HS-5 (cell line): ENCODE measurements around the gene KRTCAP2.
"Not testable (repeated sequence)": the region's sequence is repeated elsewhere in the genome, so short reads cannot be mapped to it uniquely, and the experiment has no call there.

Experiments used
- DNase-seq: peaks from one replicate; pipeline ENCODE4 v3.0.0-alpha.2; 2012; ENCODE audit warnings: low read depth

The KRTCAP2 gene

GRCh38 chr1:155172732-155173477 is at the start of gene KRTCAP2:
KRTCAP2 (minus strand) TSS chr1:155173304; CDS start chr1:155173224, 80 bp downstream.
- peak; percentile 86 for DNase-seq

GRCh38 chr1:155220211-155220965 is 47.3 kb upstream of the KRTCAP2 start:
- not testable (repeated sequence) for DNase-seq

DNA sequence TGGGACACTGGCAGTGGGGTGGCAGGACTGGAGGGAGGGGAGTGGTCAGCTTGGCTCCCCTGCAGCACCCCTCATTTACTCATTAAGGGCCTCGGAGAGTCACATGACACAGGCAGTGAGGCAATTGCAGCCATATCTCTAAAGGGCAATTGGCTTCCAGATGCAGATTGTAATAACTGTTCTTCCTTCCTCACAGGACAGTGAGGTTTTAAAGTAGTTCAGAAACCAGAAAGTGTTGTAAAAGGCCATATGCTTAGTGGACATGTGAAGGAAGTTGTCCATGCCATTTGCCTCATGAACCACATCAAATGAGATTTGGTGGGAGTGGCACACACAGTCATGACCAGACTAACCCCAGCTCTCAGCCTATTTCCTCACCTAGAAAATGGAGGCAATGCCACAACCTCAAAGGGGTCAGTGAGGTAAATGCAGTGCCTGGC is 46.5 kb upstream of the KRTCAP2 start:
- DNase-seq, result no peak

DNA sequence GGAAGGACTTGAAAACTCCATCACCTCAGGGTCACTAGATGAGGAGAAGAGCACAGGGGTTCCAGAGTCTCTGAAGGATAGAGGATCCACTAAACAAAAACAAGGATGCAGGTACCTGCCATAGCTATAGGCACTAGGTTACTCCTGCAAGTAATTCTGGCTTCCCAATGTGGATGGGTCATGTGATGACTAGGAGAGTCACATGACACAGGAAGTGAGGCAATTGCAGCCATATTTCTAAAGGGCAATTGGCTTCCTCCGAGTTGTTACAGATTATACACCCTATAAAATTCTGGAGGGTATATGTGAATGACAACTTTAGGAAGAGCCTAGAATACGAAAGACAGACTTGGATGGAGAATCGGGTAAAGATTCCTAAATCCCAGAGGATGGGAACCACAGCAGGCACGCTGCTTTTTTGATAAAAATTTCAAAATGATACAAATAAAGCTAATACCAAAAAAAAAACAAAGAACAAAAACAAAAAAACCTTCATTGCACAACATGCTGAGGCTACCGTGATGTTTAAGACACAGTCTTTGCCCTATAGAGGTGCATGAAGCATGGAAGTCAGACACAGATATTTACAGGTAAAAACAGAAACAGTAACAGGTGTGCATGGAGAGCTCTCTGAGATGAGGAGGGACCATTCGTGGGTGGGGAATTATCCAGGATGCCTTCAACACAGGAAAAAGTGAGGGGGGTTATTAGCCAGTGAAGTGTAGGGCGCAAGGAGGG is 45.9 kb upstream of the KRTCAP2 start:
- DNase-seq, result no peak

- not testable (repeated sequence) for DNase-seq
These were observed 41.6 kb upstream of the KRTCAP2 start for GRCh38 chr1:155214702-155215101.

DNA sequence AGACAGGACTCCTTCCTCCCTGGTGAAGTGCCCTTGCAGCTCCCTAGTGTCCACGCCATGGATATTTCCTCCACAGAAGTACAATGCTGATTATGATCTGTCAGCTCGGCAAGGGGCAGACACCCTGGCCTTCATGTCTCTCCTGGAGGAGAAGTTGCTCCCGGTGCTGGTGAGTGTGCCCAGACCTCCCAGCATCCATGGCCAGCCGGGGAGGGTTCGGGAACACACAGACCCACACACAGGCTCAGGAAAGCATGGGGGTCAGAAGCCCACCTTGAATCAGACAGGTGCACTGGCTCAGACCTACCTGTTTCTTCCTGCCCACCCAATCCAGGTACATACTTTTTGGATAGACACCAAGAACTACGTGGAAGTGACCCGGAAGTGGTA is 38.9 kb upstream of the KRTCAP2 start:
- not testable (repeated sequence) for DNase-seq

DNA sequence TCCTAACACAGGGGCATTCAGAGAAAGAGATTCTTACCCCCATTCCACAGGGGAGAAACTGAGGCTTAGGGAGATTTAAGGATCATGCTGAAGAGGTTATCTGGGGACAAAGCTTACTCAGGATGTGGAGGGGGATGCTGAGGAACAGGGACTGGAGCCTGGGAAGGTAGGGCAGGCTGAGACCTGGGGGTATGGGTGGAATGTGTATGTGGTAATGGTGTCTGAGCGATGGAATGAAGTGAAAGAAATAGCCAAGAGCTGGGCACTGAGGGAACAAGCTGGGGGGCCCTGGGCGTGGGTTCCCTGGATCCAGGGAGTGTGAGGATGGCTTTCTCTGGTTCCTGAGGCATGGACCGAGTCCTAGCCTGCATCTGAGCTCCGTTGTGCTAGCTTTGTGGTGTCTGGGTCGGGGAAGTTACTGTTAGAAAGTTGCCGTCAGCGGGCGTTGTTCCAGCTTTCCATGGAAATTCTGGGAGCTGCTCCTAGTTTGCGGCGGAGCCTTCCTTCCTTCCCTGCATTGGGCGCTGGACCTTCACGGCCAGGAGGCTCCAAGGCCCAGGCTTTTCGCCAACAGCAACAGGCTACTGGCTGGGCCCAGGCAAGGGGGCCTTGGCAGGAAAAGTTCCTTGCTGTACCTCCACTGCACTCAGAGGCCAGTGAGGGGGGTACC is 38.4 kb upstream of the KRTCAP2 start:
- not testable (repeated sequence) for DNase-seq

- DNase-seq, result no peak
These were observed 37.4 kb upstream of the KRTCAP2 start for GRCh38 chr1:155210314-155211104.

GRCh38 chr1:155209312-155209721 is 36.2 kb upstream of the KRTCAP2 start:
- no peak for DNase-seq

GRCh38 chr1:155208541-155209311 is 35.6 kb upstream of the KRTCAP2 start, which contains the start of gene MTX1:
MTX1 (plus strand) TSS chr1:155208695; CDS start chr1:155208805, 110 bp downstream.
- DNase-seq, result peak; percentile 43

DNA sequence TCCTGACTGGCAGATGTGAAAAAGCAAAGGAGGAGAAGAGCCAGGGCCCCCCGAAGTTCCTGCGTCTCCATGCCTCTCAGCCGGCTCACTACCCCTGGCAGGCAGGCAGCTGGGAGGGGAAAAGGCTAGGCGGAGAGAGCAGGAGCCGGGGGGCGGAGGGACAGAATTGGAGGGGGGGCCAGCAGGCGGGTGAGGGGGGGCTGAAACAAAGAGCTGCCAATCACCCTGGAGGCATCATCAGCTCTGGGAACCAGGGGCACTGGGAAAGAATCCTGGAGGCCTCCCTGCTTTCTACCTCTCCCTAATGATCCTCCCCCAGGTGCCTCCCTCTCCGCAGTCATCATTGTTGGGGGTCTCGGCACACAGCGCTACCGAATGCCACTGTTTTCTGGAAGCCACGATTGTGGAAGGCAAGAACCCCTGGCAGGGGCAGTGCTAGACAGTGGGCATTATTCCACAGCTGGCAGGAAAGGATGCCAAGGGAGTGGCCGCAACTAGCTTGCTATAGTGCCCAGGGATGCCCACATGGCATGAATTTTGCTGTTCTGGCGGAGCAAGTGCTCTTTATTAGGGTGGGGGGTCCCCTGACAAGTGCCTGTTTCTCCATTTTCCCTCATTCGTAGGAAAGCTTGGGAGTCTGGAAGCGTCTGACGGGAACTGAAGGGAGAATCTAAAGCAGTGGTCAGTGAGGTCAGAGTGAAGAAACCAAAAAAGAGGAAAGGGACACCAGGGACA is 34.9 kb upstream of the KRTCAP2 start, which contains the start of gene THBS3:
THBS3 (minus strand) TSS at position 92 of the 735 bp plus-strand sequence; CDS start at position 71, 21 bp downstream.
- DNase-seq, result no peak

GRCh38 chr1:155206891-155207805 is 34.0 kb upstream of the KRTCAP2 start:
- peak; percentile 65 for DNase-seq

DNA sequence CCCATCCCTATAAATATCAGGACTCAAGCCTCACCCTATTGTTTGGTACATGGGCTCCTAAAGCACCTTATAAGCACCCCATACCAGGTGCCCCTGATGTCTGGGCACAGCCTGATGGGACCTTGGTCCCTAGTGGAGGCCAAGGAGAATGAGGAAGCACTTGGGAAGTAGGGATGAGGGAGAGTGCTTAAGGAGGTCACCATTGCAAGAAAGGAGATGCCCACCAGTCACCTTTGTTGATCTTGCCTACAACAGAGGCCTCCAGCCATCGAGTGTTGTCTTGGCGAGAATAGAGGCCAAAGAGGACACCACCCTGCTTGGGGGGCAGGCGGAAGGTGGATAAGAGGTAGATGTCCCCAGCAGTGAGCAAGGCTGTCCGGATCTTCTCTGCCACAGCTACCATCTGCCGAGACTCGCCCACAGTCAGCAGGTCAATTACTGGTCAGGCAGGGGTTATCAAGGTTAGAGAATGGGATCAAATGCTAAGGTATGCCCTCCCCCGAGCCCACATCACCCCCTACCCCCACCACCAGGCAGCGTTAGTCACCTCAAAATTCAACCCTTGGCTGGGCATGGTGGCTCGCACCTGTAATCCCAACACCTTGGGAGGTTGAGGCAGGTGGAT is 33.0 kb upstream of the KRTCAP2 start:
- no peak for DNase-seq

DNA sequence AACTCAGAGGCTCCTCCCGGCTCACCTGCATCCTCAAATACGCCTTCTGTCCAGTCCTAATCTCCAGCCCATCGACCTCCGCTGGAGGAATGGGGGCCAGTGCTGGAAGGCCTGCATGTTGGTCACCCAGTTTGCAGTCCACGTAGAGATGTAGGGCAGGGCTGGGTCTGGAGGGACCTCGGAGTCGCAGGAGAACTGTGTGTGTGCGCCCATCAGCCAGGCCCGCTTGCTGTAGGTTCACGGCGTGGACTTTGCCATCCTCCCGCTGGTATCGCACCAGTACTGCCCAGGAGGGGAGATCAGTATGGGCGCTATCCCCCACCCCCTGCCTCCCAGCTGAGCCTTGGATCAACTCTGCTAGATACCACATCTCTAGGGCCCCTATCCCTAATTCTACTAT is 31.9 kb upstream of the KRTCAP2 start:
- DNase-seq, result no peak

DNA sequence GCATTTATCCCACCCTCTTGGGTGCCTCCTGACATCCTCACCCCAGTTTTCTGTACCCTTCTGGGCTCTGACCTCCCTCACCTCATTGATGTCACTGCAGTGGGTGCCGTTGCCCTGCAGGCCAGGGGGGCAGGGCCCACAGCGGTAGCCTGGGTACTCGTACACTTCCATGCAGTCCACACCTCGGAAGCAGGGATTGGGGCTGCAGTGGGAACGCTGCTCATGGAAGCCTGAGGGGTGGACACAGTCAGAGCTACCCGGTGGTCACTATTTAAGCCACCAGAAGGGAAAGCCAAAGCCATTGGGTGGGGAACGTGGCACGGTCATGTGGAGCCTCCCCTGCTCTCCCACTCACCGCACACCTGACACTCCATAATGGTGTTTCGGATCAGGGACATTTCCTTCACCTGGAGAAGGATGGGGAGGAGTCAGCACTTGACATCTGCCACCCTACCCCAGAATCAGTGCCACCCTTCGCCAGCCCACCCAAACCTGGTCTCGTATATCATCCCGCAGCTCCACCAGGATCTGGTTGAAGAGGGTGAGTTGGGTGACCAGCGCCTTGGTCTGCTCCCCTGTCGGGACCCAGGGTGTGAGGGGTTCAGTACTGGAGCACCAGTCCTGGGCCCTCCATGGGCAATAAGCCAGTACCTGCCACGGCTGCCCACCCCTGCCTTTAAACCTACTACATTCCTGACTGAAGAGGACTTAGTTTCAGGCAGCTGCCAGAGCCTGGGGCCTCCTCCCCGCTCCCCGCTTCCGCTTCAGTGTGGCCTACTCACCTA is 29.8 kb upstream of the KRTCAP2 start:
- DNase-seq, result no peak

- no peak for DNase-seq
These were observed 29.1 kb upstream of the KRTCAP2 start for GRCh38 chr1:155202198-155202597.

DNA sequence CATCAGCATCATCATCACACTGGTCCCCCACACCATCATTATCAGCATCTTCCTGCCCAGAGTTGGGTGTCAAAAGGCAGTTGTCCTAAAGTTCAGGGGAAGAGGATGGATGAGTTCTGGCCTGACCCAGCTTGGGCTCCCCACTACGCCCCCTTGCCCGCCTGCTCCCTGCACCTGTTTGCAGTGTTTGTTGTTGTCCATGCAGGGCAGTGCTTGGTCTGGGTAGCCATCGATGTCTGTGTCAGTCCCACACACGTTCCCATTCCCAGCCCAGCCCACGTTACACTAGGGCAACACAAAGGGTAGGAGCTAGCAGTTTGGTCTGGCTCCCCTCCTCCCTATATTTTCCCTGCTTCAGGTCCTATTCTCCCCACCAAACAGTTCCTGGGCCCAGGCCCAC is 27.8 kb upstream of the KRTCAP2 start:
- DNase-seq, result no peak
